ENCODE measurements around the gene BFSP2. TPM values are rescaled to one million over a fixed set of nuclear protein-coding genes. Genes with fewer than 3 reads are reported as not detected.

BFSP2 gene
- total RNA-seq, 1 experiment from 2014 or later: 0.67 TPM

- Histone ChIP-seq H3K36me3 (ENCODE audit: control insufficient read depth, insufficient read depth, low read length) (no peaks in the 10 kb centered on the region), H3K27ac (ENCODE audit: low read length) (peak overlapping the region; percentile 40; the same call in 1 of the 2 replicates), H3K4me3 (ENCODE audit: low read depth in 2 of 2, low read length in 2 of 2) (no peak overlapping the region), H3K9me3 (ENCODE audit: control insufficient read depth, insufficient read depth, low read depth, low read length) (no peaks in the 10 kb centered on the region), H3K27me3 (ENCODE audit: control insufficient read depth, insufficient read depth, low read length) (no peaks in the 10 kb centered on the region), H3K4me1 (ENCODE audit: control insufficient read depth, insufficient read depth, low read length) (peaks cover 5% of the 10 kb centered on the region; the same call in 1 of the 2 replicates)
- POLR2A ChIA-PET: no interaction called here
- CTCF ChIA-PET: no interaction called here
- intact Hi-C loops (cut with micrococcal nuclease; ENCODE audit: unreplicated experiment): no loop called here
- BruUV-seq (replicated peaks): no TSS peak
- TF ChIP-seq, protein P1, sequence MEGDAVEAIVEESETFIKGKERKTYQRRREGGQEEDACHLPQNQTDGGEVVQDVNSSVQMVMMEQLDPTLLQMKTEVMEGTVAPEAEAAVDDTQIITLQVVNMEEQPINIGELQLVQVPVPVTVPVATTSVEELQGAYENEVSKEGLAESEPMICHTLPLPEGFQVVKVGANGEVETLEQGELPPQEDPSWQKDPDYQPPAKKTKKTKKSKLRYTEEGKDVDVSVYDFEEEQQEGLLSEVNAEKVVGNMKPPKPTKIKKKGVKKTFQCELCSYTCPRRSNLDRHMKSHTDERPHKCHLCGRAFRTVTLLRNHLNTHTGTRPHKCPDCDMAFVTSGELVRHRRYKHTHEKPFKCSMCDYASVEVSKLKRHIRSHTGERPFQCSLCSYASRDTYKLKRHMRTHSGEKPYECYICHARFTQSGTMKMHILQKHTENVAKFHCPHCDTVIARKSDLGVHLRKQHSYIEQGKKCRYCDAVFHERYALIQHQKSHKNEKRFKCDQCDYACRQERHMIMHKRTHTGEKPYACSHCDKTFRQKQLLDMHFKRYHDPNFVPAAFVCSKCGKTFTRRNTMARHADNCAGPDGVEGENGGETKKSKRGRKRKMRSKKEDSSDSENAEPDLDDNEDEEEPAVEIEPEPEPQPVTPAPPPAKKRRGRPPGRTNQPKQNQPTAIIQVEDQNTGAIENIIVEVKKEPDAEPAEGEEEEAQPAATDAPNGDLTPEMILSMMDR (IDR thresholded peaks at IDR 0.05): no peak
- TF ChIP-seq, protein P2, sequence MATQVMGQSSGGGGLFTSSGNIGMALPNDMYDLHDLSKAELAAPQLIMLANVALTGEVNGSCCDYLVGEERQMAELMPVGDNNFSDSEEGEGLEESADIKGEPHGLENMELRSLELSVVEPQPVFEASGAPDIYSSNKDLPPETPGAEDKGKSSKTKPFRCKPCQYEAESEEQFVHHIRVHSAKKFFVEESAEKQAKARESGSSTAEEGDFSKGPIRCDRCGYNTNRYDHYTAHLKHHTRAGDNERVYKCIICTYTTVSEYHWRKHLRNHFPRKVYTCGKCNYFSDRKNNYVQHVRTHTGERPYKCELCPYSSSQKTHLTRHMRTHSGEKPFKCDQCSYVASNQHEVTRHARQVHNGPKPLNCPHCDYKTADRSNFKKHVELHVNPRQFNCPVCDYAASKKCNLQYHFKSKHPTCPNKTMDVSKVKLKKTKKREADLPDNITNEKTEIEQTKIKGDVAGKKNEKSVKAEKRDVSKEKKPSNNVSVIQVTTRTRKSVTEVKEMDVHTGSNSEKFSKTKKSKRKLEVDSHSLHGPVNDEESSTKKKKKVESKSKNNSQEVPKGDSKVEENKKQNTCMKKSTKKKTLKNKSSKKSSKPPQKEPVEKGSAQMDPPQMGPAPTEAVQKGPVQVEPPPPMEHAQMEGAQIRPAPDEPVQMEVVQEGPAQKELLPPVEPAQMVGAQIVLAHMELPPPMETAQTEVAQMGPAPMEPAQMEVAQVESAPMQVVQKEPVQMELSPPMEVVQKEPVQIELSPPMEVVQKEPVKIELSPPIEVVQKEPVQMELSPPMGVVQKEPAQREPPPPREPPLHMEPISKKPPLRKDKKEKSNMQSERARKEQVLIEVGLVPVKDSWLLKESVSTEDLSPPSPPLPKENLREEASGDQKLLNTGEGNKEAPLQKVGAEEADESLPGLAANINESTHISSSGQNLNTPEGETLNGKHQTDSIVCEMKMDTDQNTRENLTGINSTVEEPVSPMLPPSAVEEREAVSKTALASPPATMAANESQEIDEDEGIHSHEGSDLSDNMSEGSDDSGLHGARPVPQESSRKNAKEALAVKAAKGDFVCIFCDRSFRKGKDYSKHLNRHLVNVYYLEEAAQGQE (IDR thresholded peaks at IDR 0.05; ENCODE audit: insufficient read depth in 1 of 2, low read depth in 2 of 2, low read length in 1 of 2): no peak
- no peak for TF ChIP-seq TCF7L2 (IDR thresholded peaks at IDR 0.05; ENCODE audit: low read depth, low read length)
- TF ChIP-seq SIN3A (IDR thresholded peaks at IDR 0.05; ENCODE audit: borderline replicate concordance, insufficient read depth, low read depth, low read length): no peak
- no peak for TF ChIP-seq POLR2AphosphoS5 (IDR thresholded peaks at IDR 0.05; ENCODE audit: low read depth, low read length)
- DNase-seq (ENCODE audit: low read depth, low spot score): no peak
- ATAC-seq: no peak; the same call in 1 of the 2 replicates
- in situ Hi-C loops (cut with HindIII; ENCODE audit: low pct_unique_long_range_greater_than_20kb, low sequenced_read_pairs): no loop called here
Measured at GRCh38 chr3:133489466-133490085, 89.7 kb downstream of the BFSP2 start.

GRCh38 chr3:133490468-133491351 lies 90.9 kb downstream of the BFSP2 start:
- H3K4me1 ChIP-seq (ENCODE audit: control insufficient read depth, insufficient read depth, low read length): peaks cover 10% of the 10 kb centered on the region; the same call in 1 of the 2 replicates
- TF ChIP-seq SIN3A (IDR thresholded peaks at IDR 0.05; ENCODE audit: borderline replicate concordance, insufficient read depth, low read depth, low read length) (no peak), TCF7L2 (IDR thresholded peaks at IDR 0.05; ENCODE audit: low read depth, low read length) (no peak), POLR2AphosphoS5 (IDR thresholded peaks at IDR 0.05; ENCODE audit: low read depth, low read length) (no peak)
- TF ChIP-seq, protein P2 (IDR thresholded peaks at IDR 0.05; ENCODE audit: insufficient read depth in 1 of 2, low read depth in 2 of 2, low read length in 1 of 2): no peak
- TF ChIP-seq, protein P1 (IDR thresholded peaks at IDR 0.05): no peak
- POLR2A ChIA-PET: no interaction called here
- H3K4me3 ChIP-seq (ENCODE audit: low read depth in 2 of 2, low read length in 2 of 2): no peak overlapping the region
- no TSS peak for BruUV-seq (replicated peaks)
- in situ Hi-C loops (cut with HindIII; ENCODE audit: low pct_unique_long_range_greater_than_20kb, low sequenced_read_pairs) (no loop called here), intact Hi-C loops (cut with micrococcal nuclease; ENCODE audit: unreplicated experiment) (no loop called here)
- H3K9me3 ChIP-seq (ENCODE audit: control insufficient read depth, insufficient read depth, low read depth, low read length): no peaks in the 10 kb centered on the region
- CTCF ChIA-PET: no interaction called here
- peak overlapping the region; percentile 40; the same call in 1 of the 2 replicates for H3K27ac ChIP-seq (ENCODE audit: low read length)
- no peak for DNase-seq (ENCODE audit: low read depth, low spot score)
- H3K27me3 ChIP-seq (ENCODE audit: control insufficient read depth, insufficient read depth, low read length): no peaks in the 10 kb centered on the region
- no peaks in the 10 kb centered on the region for H3K36me3 ChIP-seq (ENCODE audit: control insufficient read depth, insufficient read depth, low read length)
- 0 out of 2 replicates have a peak, but pooled peaks have one; percentile 22 for ATAC-seq

Data from Panc1 (cell line).